Peyer's patch (tissue), 4 donors: ENCODE data around the gene SZT2.

Experiments used
- CTCF ChIP-seq, 6 experiments: fragments of 450-650 bp in 4 of 6; fragments of 200-600 bp in 2 of 6; sonication (generic) in 1 of 6; IDR thresholded peaks; one replicate each; pipeline ENCODE4 v1.5.1; 2017 to 2019; ENCODE audit warnings: antibody characterized with exemption in 6 of 6, mild to moderate bottlenecking in 3 of 6, moderate library complexity in 1 of 6
- POLR2A ChIP-seq, 2 donors: fragments of 450-650 bp; IDR thresholded peaks; one replicate each; pipeline ENCODE4 v1.5.1; 2017; ENCODE audit warnings: antibody characterized with exemption in 2 of 2, mild to moderate bottlenecking in 2 of 2, moderate library complexity in 2 of 2

- TF ChIP-seq POLR2A (IDR thresholded peaks at IDR 0.05): no peak
- TF ChIP-seq CTCF (IDR thresholded peaks at IDR 0.05): no peak
Observed at GRCh38 chr1:43422995-43423671, 33.4 kb downstream of the SZT2 start.
